ENCODE data around the gene ARHGAP10.

GRCh38 chr4:147724468-147725201 lies 7.3 kb upstream of the ARHGAP10 start:
- TF ChIP-seq, protein P1, sequence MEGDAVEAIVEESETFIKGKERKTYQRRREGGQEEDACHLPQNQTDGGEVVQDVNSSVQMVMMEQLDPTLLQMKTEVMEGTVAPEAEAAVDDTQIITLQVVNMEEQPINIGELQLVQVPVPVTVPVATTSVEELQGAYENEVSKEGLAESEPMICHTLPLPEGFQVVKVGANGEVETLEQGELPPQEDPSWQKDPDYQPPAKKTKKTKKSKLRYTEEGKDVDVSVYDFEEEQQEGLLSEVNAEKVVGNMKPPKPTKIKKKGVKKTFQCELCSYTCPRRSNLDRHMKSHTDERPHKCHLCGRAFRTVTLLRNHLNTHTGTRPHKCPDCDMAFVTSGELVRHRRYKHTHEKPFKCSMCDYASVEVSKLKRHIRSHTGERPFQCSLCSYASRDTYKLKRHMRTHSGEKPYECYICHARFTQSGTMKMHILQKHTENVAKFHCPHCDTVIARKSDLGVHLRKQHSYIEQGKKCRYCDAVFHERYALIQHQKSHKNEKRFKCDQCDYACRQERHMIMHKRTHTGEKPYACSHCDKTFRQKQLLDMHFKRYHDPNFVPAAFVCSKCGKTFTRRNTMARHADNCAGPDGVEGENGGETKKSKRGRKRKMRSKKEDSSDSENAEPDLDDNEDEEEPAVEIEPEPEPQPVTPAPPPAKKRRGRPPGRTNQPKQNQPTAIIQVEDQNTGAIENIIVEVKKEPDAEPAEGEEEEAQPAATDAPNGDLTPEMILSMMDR (IDR thresholded peaks at IDR 0.05), result no peak
- TF ChIP-seq, protein P2, sequence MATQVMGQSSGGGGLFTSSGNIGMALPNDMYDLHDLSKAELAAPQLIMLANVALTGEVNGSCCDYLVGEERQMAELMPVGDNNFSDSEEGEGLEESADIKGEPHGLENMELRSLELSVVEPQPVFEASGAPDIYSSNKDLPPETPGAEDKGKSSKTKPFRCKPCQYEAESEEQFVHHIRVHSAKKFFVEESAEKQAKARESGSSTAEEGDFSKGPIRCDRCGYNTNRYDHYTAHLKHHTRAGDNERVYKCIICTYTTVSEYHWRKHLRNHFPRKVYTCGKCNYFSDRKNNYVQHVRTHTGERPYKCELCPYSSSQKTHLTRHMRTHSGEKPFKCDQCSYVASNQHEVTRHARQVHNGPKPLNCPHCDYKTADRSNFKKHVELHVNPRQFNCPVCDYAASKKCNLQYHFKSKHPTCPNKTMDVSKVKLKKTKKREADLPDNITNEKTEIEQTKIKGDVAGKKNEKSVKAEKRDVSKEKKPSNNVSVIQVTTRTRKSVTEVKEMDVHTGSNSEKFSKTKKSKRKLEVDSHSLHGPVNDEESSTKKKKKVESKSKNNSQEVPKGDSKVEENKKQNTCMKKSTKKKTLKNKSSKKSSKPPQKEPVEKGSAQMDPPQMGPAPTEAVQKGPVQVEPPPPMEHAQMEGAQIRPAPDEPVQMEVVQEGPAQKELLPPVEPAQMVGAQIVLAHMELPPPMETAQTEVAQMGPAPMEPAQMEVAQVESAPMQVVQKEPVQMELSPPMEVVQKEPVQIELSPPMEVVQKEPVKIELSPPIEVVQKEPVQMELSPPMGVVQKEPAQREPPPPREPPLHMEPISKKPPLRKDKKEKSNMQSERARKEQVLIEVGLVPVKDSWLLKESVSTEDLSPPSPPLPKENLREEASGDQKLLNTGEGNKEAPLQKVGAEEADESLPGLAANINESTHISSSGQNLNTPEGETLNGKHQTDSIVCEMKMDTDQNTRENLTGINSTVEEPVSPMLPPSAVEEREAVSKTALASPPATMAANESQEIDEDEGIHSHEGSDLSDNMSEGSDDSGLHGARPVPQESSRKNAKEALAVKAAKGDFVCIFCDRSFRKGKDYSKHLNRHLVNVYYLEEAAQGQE (IDR thresholded peaks at IDR 0.05; ENCODE audit: insufficient read depth in 1 of 2, low read depth in 2 of 2, low read length in 1 of 2), result no peak
- TF ChIP-seq POLR2AphosphoS5 (IDR thresholded peaks at IDR 0.05; ENCODE audit: low read depth, low read length) (no peak), TCF7L2 (IDR thresholded peaks at IDR 0.05; ENCODE audit: low read depth, low read length) (no peak), SIN3A (IDR thresholded peaks at IDR 0.05; ENCODE audit: borderline replicate concordance, insufficient read depth, low read depth, low read length) (no peak)

Measured in Panc1 (cell line).